OCI-LY7 (cell line): ENCODE measurements around the gene SETD1B.
A peak's percentile ranks its signal among the peaks of the same experiment; 100 is the strongest.

ENCODE experiments used
- CTCF ChIP-seq: fragments of 200-600 bp; sonication (generic); conservative IDR thresholded peaks from 2 replicates; pipeline ENCODE4 v1.5.1; 2014; ENCODE audit warnings: mild to moderate bottlenecking, antibody characterized with exemption, low read length, moderate library complexity, mixed read lengths
- EZH2phosphoT487 ChIP-seq: fragments of 200-600 bp; sonication (generic); IDR thresholded peaks from 2 replicates; pipeline ENCODE4 v1.6.1; 2018; ENCODE audit warnings: low read depth, borderline replicate concordance, mild to moderate bottlenecking, mixed run types, antibody characterized with exemption, low read length, moderate library complexity, mixed read lengths

- TF ChIP-seq CTCF = peak; percentile 90
- no peak for TF ChIP-seq EZH2phosphoT487
Measured at GRCh38 chr12:121773011-121773777, 30.6 kb upstream of the SETD1B start.
